HEK293 (cell line): ENCODE measurements around the gene RAB23.

Source experiments
- CTCF ChIA-PET: fragments of 350-600 bp; formaldehyde crosslinking; extraction: SDS; loops from one replicate; lab custom pipeline; 2021; ENCODE audit warnings: antibody characterized with exemption; lab: Yijun Ruan, JAX
- POLR2A ChIA-PET: fragments of 300-600 bp; formaldehyde crosslinking; extraction: SDS; loops from one replicate; lab custom pipeline; 2020; ENCODE audit warnings: antibody characterized with exemption, inconsistent platforms; lab: Yijun Ruan, JAX
- H3K27ac ChIP-seq: fragments of 200-500 bp; sonication (Bioruptor generic); 2 replicates; pipeline ENCODE4 v1.5.1; 2014; ENCODE audit warnings: low read depth, low read length, control low read depth, inconsistent platforms; ENCODE audit errors: extremely low read depth
- H3K36me3 ChIP-seq, 2 experiments: fragments of 200-500 bp in 1 of 2; sonication (Bioruptor generic) in 1 of 2; 1 replicate in 1 of 2; 2 replicates in 1 of 2; pipeline ENCODE4 v1.5.1; 2014 to 2017; ENCODE audit warnings: inconsistent platforms in 2 of 2, low read length in 2 of 2; ENCODE audit not compliant: control insufficient read depth in 2 of 2, insufficient read depth in 1 of 2
- H3K4me1 ChIP-seq: fragments of 200-500 bp; sonication (Bioruptor generic); 2 replicates; pipeline ENCODE4 v1.5.1; 2014; ENCODE audit warnings: mild to moderate bottlenecking, low read length, inconsistent platforms; ENCODE audit not compliant: control insufficient read depth, insufficient read depth
- H3K4me3 ChIP-seq: 2 replicates; pipeline ENCODE4 v1.5.1; 2011; ENCODE audit warnings: low read depth, mild to moderate bottlenecking, control low read depth, low read length, moderate library complexity
- H3K9me3 ChIP-seq: fragments of 200-500 bp; sonication (Bioruptor generic); 2 replicates; pipeline ENCODE4 v1.5.1; 2014; ENCODE audit warnings: low read depth, low read length, inconsistent platforms; ENCODE audit not compliant: control insufficient read depth, insufficient read depth
- GLI2 ChIP-seq: fragments of 450-650 bp; formaldehyde crosslinking; IDR thresholded peaks from 2 replicates; pipeline ENCODE4; 2017; ENCODE audit warnings: missing biosample characterization, missing genetic modification characterization, low read depth, borderline replicate concordance
- OVOL3 ChIP-seq: fragments of 450-650 bp; formaldehyde crosslinking; IDR thresholded peaks from 2 replicates; pipeline ENCODE4 v1.5.1; 2016; ENCODE audit warnings: missing biosample characterization, missing genetic modification characterization
- RBAK ChIP-seq: fragments of 450-650 bp; formaldehyde crosslinking; IDR thresholded peaks from 2 replicates; pipeline ENCODE4 v1.5.1; 2016; ENCODE audit warnings: missing biosample characterization, missing genetic modification characterization
- ZBTB26 ChIP-seq: fragments of 450-650 bp; formaldehyde crosslinking; optimal IDR thresholded peaks from 2 replicates; pipeline ENCODE3; 2016; ENCODE audit warnings: missing biosample characterization, mild to moderate bottlenecking, missing genetic modification characterization
- ZBTB6 ChIP-seq: fragments of 450-650 bp; formaldehyde crosslinking; IDR thresholded peaks from 2 replicates; pipeline ENCODE4 v1.5.1; 2017; ENCODE audit warnings: missing biosample characterization, missing genetic modification characterization
- ZNF138 ChIP-seq: fragments of 450-650 bp; formaldehyde crosslinking; IDR thresholded peaks from 2 replicates; pipeline ENCODE4 v1.5.1; 2016; ENCODE audit warnings: missing biosample characterization, missing genetic modification characterization, borderline replicate concordance
- ZNF148 ChIP-seq: fragments of 450-650 bp; formaldehyde crosslinking; IDR thresholded peaks from 2 replicates; pipeline ENCODE4 v1.5.0; 2017; ENCODE audit warnings: missing biosample characterization, missing genetic modification characterization, borderline replicate concordance
- ZNF214 ChIP-seq: fragments of 450-650 bp; formaldehyde crosslinking; IDR thresholded peaks from 2 replicates; pipeline ENCODE4 v1.5.1; 2017; ENCODE audit warnings: missing biosample characterization, mild to moderate bottlenecking, missing genetic modification characterization, borderline replicate concordance
- ZNF48 ChIP-seq: fragments of 450-650 bp; formaldehyde crosslinking; IDR thresholded peaks from 2 replicates; pipeline ENCODE4 v1.5.1; 2016; ENCODE audit warnings: missing biosample characterization, missing genetic modification characterization
- ZNF544 ChIP-seq: fragments of 450-650 bp; formaldehyde crosslinking; IDR thresholded peaks from 2 replicates; pipeline ENCODE4 v1.5.0; 2017; ENCODE audit warnings: missing biosample characterization, missing genetic modification characterization
- ZNF555 ChIP-seq: fragments of 450-650 bp; formaldehyde crosslinking; conservative IDR thresholded peaks from 2 replicates; pipeline ENCODE4 v1.5.1; 2017; ENCODE audit warnings: missing biosample characterization, mild to moderate bottlenecking, missing genetic modification characterization, inconsistent platforms
- ZNF558 ChIP-seq: fragments of 450-650 bp; formaldehyde crosslinking; IDR thresholded peaks from 2 replicates; pipeline ENCODE4 v1.5.1; 2016; ENCODE audit warnings: missing biosample characterization, missing genetic modification characterization
- ZNF610 ChIP-seq: fragments of 450-650 bp; formaldehyde crosslinking; IDR thresholded peaks from 2 replicates; pipeline ENCODE4 v1.5.1; 2016; ENCODE audit warnings: missing biosample characterization, missing genetic modification characterization, borderline replicate concordance
- ZNF658 ChIP-seq: fragments of 450-650 bp; formaldehyde crosslinking; IDR thresholded peaks from 2 replicates; pipeline ENCODE4; 2016; ENCODE audit warnings: missing biosample characterization, missing genetic modification characterization
- ZNF704 ChIP-seq: fragments of 450-650 bp; formaldehyde crosslinking; IDR thresholded peaks from 2 replicates; pipeline ENCODE4 v1.5.1; 2016; ENCODE audit warnings: missing biosample characterization, missing genetic modification characterization
- ZNF777 ChIP-seq: fragments of 450-650 bp; formaldehyde crosslinking; IDR thresholded peaks from 2 replicates; pipeline ENCODE4 v1.5.1; 2017; ENCODE audit warnings: missing biosample characterization, missing genetic modification characterization, borderline replicate concordance
- ZNF837 ChIP-seq: fragments of 450-650 bp; formaldehyde crosslinking; IDR thresholded peaks from 2 replicates; pipeline ENCODE4 v1.5.1; 2016; ENCODE audit warnings: missing biosample characterization, missing genetic modification characterization

Gene RAB23

GRCh38 chr6:57158658-57159057 lies 63.4 kb downstream of the RAB23 start:
- no peaks in the 10 kb centered on the region for H3K9me3 ChIP-seq
- TF ChIP-seq GLI2 (tag by site-specific recombination) (no peak), ZNF558 (tag by site-specific recombination) (no peak), ZNF48 (no peak), ZBTB6 (no peak)
- ChIA-PET POLR2A (interaction anchor here (0.7 kb wide), 1 partner anchor 66 kb away, joined by 5 read pairs; no protein-coding TSS in a partner anchor), CTCF (interaction anchor here (0.9 kb wide), 1 partner anchor 17 kb away, joined by 3 read pairs; no protein-coding TSS in a partner anchor)
- H3K4me3 ChIP-seq, result no peak overlapping the region
- H3K36me3 ChIP-seq, result peaks cover 23 to 25% of the 10 kb centered on the region in 2 experiments
- H3K4me1 ChIP-seq, result no peaks in the 10 kb centered on the region
- H3K27ac ChIP-seq, result no peak overlapping the region

- ChIA-PET CTCF (no interaction called here), POLR2A (no interaction called here)
- peaks cover 43 to 65% of the 10 kb centered on the region in 2 experiments for H3K36me3 ChIP-seq
- H3K4me1 ChIP-seq, result no peaks in the 10 kb centered on the region
- no peak overlapping the region for H3K27ac ChIP-seq
- H3K9me3 ChIP-seq, result no peaks in the 10 kb centered on the region
- no peak overlapping the region for H3K4me3 ChIP-seq
- TF ChIP-seq ZNF558 (tag by site-specific recombination), result no peak
- TF ChIP-seq ZNF544, result no peak
- no peak for TF ChIP-seq ZNF777
- no peak for TF ChIP-seq OVOL3 (tag by site-specific recombination)
- TF ChIP-seq ZNF138 (tag by site-specific recombination), result no peak
- TF ChIP-seq ZNF704 (tag by site-specific recombination), result no peak
- no peak for TF ChIP-seq ZBTB26 (tag by site-specific recombination)
- TF ChIP-seq RBAK (tag by site-specific recombination), result no peak
- no peak for TF ChIP-seq ZNF148 (tag by site-specific recombination)
- TF ChIP-seq ZNF214 (tag by site-specific recombination), result no peak
- no peak for TF ChIP-seq ZNF555
- no peak for TF ChIP-seq ZNF837
- no peak for TF ChIP-seq ZNF658
- TF ChIP-seq GLI2 (tag by site-specific recombination), result no peak
- TF ChIP-seq ZNF610 (tag by site-specific recombination), result no peak
These were observed 73.9 kb downstream of the RAB23 start for GRCh38 chr6:57147955-57148858.
